Gastroesophageal sphincter (tissue), 4 donors: ENCODE data around the gene CDH22. TPM values are rescaled to one million over a fixed set of nuclear protein-coding genes. Genes with fewer than 3 reads are reported as not detected.
A peak's percentile ranks its signal among the peaks of the same experiment; 100 is the strongest.

Experiments
- ATAC-seq: fragments of 150-250 bp; one replicate; pipeline ENCODE4 v1.9.1; 2016; ENCODE audit warnings: mild to moderate bottlenecking, moderate library complexity
- H3K27ac ChIP-seq, 4 donors: fragments of 200-600 bp; sonication (generic) in 3 of 4; 1 replicate in 3 of 4; 2 replicates in 1 of 4; pipeline ENCODE4 v1.5.1; 2016 to 2019
- H3K27me3 ChIP-seq: fragments of 200-600 bp; sonication (generic); one replicate; pipeline ENCODE4 v1.5.1; 2019
- H3K36me3 ChIP-seq, 2 donors: fragments of 200-600 bp; sonication (generic); one replicate each; pipeline ENCODE4 v1.5.1; 2019; ENCODE audit warnings: control low read depth in 1 of 2
- H3K4me1 ChIP-seq, 3 donors: fragments of 200-600 bp; sonication (generic); 1 replicate in 2 of 3; 2 replicates in 1 of 3; pipeline ENCODE4 v1.5.1; 2016 to 2019; ENCODE audit warnings: control low read depth in 2 of 3
- H3K4me3 ChIP-seq, 2 donors: fragments of 200-600 bp; sonication (generic); one replicate each; pipeline ENCODE4 v1.5.1; 2019; ENCODE audit warnings: mild to moderate bottlenecking in 1 of 2, moderate library complexity in 1 of 2
- H3K9me3 ChIP-seq, 3 donors: fragments of 200-600 bp; sonication (generic); one replicate each; pipeline ENCODE4 v1.5.1; 2017 to 2019; ENCODE audit warnings: control low read depth in 2 of 3
- CTCF ChIP-seq, 4 experiments: fragments of 200-600 bp in 2 of 4; fragments of 450-650 bp in 2 of 4; sonication (generic) in 1 of 4; IDR thresholded peaks; one replicate each; pipeline ENCODE4 v1.5.1; 2017 to 2019; ENCODE audit warnings: antibody characterized with exemption in 4 of 4, mild to moderate bottlenecking in 2 of 4, moderate library complexity in 2 of 4
- EP300 ChIP-seq: sonication (generic); formaldehyde crosslinking; IDR thresholded peaks from one replicate; pipeline ENCODE4 v1.6.1; 2017; ENCODE audit warnings: antibody characterized with exemption, mild to moderate bottlenecking
- POLR2A ChIP-seq, 2 donors: fragments of 450-650 bp; IDR thresholded peaks; one replicate each; pipeline ENCODE4 v1.6.1; 2017; ENCODE audit warnings: antibody characterized with exemption in 2 of 2, mild to moderate bottlenecking in 2 of 2, moderate library complexity in 1 of 2
- POLR2AphosphoS5 ChIP-seq: sonication (generic); formaldehyde crosslinking; IDR thresholded peaks from one replicate; pipeline ENCODE4 v1.6.1; 2017; ENCODE audit warnings: antibody characterized with exemption
- WGBS, 2 donors: methylation state at CpG; one replicate each; pipeline ENCODE4 v1.1.5; 2018; ENCODE audit warnings: low coverage in 1 of 2; 5-methylcytosine and 5-hydroxymethylcytosine counted together
- total RNA-seq, 4 donors: library from RNA; depleted of rRNA; stranded (reverse); fragments of >200 nt; gene quantifications; one replicate each; pipeline ENCODE4 v1.1.0, GENCODE V29; 2016

Gene CDH22
- total RNA-seq, 4 donors from 2014 or later = 0.15 TPM; not detected in 3

GRCh38 chr20:46204594-46205186 lies 103.6 kb downstream of the CDH22 start:
- TF ChIP-seq POLR2AphosphoS5 = no peak
- 10 to 13% methylated on average over 3 to 5 of the region's 8 CpGs for WGBS, 2 donors
- Histone ChIP-seq H3K4me1 (peaks cover 0 to 22% (median 0%) of the 10 kb centered on the region in 3 donors), H3K27me3 (peaks cover 82% of the 10 kb centered on the region), H3K27ac (no peak overlapping the region), H3K36me3 (no peaks in the 10 kb centered on the region), H3K9me3 (no peaks in the 10 kb centered on the region), H3K4me3 (no peak overlapping the region)
- ATAC-seq = no peak

GRCh38 chr20:46203510-46203837 lies 104.8 kb downstream of the CDH22 start:
- Histone ChIP-seq H3K4me1 (peaks cover 0 to 26% (median 0%) of the 10 kb centered on the region in 3 donors), H3K36me3 (no peaks in the 10 kb centered on the region), H3K27ac (no peak overlapping the region), H3K4me3 (no peak overlapping the region), H3K27me3 (peaks cover 82% of the 10 kb centered on the region), H3K9me3 (no peaks in the 10 kb centered on the region)
- ATAC-seq = no peak
- TF ChIP-seq CTCF (IDR thresholded peaks at IDR 0.05) (no peak), EP300 (no peak), POLR2AphosphoS5 (no peak), POLR2A (IDR thresholded peaks at IDR 0.05) (no peak)
- 47 to 67% methylated on average over 1 to 2 of the region's 3 CpGs for WGBS, 2 donors

- Histone ChIP-seq H3K4me1 (peaks cover 0 to 26% (median 0%) of the 10 kb centered on the region in 3 donors), H3K27ac (no peak overlapping the region), H3K27me3 (peaks cover 82% of the 10 kb centered on the region), H3K4me3 (no peak overlapping the region), H3K9me3 (no peaks in the 10 kb centered on the region), H3K36me3 (no peaks in the 10 kb centered on the region)
- WGBS, 2 donors = 23 to 34% methylated on average over 4 to 10 of the region's 11 CpGs
- TF ChIP-seq EP300 (no peak), POLR2AphosphoS5 (no peak), POLR2A (IDR thresholded peaks at IDR 0.05) (no peak), CTCF (IDR thresholded peaks at IDR 0.05) (no peak)
- no peak for ATAC-seq
Measured at GRCh38 chr20:46202766-46203509, 105.4 kb downstream of the CDH22 start.

- Histone ChIP-seq H3K9me3 (no peaks in the 10 kb centered on the region), H3K36me3 (no peaks in the 10 kb centered on the region), H3K4me1 (peaks cover 0 to 17% (median 0%) of the 10 kb centered on the region in 3 donors), H3K4me3 (no peak overlapping the region), H3K27ac (no peak overlapping the region), H3K27me3 (peaks cover 91% of the 10 kb centered on the region)
- TF ChIP-seq CTCF (IDR thresholded peaks at IDR 0.05) (no peak), POLR2A (IDR thresholded peaks at IDR 0.05) (peak in 1 of 2 donors; percentile 4)
- WGBS, 2 donors = 89% methylated on average over 3 of the region's 55 CpGs; no CpG with 5 or more reads in 1 of the 2 donors
- ATAC-seq = no peak
Measured at GRCh38 chr20:46200582-46201570, 107.4 kb downstream of the CDH22 start.

DNA sequence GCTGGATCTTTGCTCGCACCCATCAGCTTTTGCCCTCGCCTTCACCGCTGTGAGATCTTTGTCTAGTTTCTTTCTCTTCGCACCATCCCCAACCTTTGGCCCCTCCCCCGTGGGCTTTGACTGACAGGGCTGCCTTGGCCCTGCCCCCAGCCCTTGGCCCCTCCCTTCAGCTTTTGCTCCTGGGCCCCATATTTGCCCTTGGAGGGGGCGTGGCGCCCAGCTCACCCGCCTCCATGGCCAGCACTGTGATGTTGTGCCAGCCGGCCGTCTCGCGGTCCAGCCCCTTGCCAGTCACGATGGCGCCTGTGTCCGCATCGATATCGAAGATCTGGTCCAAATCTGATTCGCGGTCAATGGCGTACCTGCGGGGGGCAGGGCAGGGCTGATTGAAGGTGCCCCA lies 109.1 kb downstream of the CDH22 start:
- TF ChIP-seq EP300 (no peak), CTCF (IDR thresholded peaks at IDR 0.05) (no peak), POLR2A (IDR thresholded peaks at IDR 0.05) (no peak), POLR2AphosphoS5 (no peak)
- H3K36me3 ChIP-seq = no peaks in the 10 kb centered on the region
- peaks cover 98% of the 10 kb centered on the region for H3K27me3 ChIP-seq
- H3K27ac ChIP-seq = no peak overlapping the region
- 11 to 25% methylated on average over 4 to 5 of the region's 21 CpGs for WGBS, 2 donors
- no peaks in the 10 kb centered on the region for H3K9me3 ChIP-seq
- no peak overlapping the region for H3K4me3 ChIP-seq
- H3K4me1 ChIP-seq = peaks cover 0 to 12% (median 0%) of the 10 kb centered on the region in 3 donors
- no peak for ATAC-seq
